ENCODE measurements around the gene ANXA4.
"Not testable (repeated sequence)": the region's sequence is repeated elsewhere in the genome, so short reads cannot be mapped to it uniquely, and the experiment has no call there.

Gene ANXA4

DNA sequence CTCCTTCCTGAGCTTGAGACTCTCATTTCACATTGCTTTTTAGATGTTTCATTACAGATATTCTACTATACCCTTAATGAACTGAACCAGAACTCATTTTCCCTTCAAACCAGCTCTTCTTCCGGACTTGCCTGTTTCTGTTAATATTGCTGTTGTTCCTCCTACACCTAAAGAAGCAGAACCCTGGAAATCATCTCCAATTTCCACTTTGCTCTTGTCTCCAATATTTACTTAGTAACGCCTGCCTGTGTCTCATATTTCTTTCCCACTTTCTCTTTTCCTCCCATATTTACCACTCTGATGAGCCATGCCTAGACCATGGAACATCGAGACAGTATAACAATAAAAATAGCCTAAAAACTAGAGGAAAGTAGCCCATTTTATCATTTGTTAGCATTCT, 69.7 kb downstream of the ANXA4 start:
- Histone ChIP-seq H3K4me1 (ENCODE audit: control insufficient read depth, insufficient read depth, low read length) (peaks cover 6% of the 10 kb centered on the region), H3K9me3 (ENCODE audit: control insufficient read depth, insufficient read depth, low read depth, low read length) (no peaks in the 10 kb centered on the region), H3K27ac (ENCODE audit: low read depth, low read length) (no peak overlapping the region), H3K27me3 (ENCODE audit: control insufficient read depth, insufficient read depth, low read length) (no peaks in the 10 kb centered on the region), H3K9ac (ENCODE audit: low read length) (no peak overlapping the region), H3K36me3 (ENCODE audit: control insufficient read depth, insufficient read depth, low read length) (no peaks in the 10 kb centered on the region), H3K4me3 (ENCODE audit: low read depth, low read length) (no peak overlapping the region)

DNA sequence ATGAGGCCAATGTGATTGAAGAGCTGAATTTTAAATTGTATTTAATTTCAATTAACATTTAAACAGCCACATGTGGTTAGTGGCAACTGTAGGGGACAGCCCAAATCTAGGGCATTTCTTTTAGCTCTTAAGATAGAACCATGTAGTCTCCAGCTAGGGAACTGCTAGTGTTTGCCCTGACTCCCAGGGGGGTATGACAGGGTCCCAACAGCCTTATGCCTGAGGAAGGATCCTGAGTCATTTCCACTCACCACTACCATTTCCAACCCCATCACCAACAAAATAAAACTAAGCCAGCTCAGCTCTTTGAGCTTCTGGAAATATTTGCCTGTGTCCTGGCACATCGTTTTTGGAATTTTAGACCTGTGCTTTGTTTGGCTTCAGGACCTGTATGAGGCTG, 73.8 kb downstream of the ANXA4 start:
- no peaks in the 10 kb centered on the region for H3K27me3 ChIP-seq (ENCODE audit: control insufficient read depth, insufficient read depth, low read length)
- no peaks in the 10 kb centered on the region; the same call in 1 of the 2 replicates for H3K36me3 ChIP-seq (ENCODE audit: control insufficient read depth, insufficient read depth, low read length)
- no peak overlapping the region for H3K4me3 ChIP-seq (ENCODE audit: low read depth, low read length)
- H3K27ac ChIP-seq (ENCODE audit: low read depth, low read length) = no peak overlapping the region
- no peaks in the 10 kb centered on the region for H3K9me3 ChIP-seq (ENCODE audit: control insufficient read depth, insufficient read depth, low read depth, low read length)
- no peak overlapping the region for H3K9ac ChIP-seq (ENCODE audit: low read length)
- H3K4me1 ChIP-seq (ENCODE audit: control insufficient read depth, insufficient read depth, low read length) = peaks cover 10% of the 10 kb centered on the region

DNA sequence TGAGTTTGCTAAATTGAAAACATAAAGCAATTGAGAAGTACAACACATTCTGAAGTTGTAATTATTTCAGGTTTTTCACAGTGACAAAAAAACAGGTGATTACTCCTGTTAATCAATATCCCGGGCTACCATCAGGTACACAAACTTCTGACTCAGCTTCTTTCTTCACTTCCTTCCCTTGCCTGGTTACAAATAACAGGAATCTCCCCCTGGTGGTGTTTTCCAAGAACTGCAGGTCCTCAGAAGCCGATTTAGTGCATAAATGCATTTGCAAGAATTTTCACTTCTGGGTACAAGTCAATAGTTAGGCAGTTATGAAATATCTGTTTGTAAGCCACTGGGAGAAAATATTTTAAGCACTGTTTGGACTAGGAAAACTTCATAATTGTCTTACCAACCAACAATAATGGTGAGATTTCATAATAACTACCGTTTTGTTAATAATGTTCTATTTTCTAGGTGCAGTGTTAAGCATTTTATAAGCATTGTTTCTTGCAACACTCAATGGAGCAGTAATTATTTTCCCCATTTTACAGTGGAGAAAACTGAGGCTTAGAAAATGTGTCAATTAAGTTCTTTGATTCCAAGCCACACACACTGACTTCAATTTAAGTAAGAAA, 75.1 kb downstream of the ANXA4 start:
- no peak overlapping the region for H3K27ac ChIP-seq (ENCODE audit: low read depth, low read length)
- no peak overlapping the region for H3K9ac ChIP-seq (ENCODE audit: low read length)
- H3K36me3 ChIP-seq (ENCODE audit: control insufficient read depth, insufficient read depth, low read length) = peaks cover 3% of the 10 kb centered on the region
- no peaks in the 10 kb centered on the region for H3K9me3 ChIP-seq (ENCODE audit: control insufficient read depth, insufficient read depth, low read depth, low read length)
- peaks cover 10% of the 10 kb centered on the region for H3K4me1 ChIP-seq (ENCODE audit: control insufficient read depth, insufficient read depth, low read length)
- H3K4me3 ChIP-seq (ENCODE audit: low read depth, low read length) = no peak overlapping the region
- H3K27me3 ChIP-seq (ENCODE audit: control insufficient read depth, insufficient read depth, low read length) = no peaks in the 10 kb centered on the region

DNA sequence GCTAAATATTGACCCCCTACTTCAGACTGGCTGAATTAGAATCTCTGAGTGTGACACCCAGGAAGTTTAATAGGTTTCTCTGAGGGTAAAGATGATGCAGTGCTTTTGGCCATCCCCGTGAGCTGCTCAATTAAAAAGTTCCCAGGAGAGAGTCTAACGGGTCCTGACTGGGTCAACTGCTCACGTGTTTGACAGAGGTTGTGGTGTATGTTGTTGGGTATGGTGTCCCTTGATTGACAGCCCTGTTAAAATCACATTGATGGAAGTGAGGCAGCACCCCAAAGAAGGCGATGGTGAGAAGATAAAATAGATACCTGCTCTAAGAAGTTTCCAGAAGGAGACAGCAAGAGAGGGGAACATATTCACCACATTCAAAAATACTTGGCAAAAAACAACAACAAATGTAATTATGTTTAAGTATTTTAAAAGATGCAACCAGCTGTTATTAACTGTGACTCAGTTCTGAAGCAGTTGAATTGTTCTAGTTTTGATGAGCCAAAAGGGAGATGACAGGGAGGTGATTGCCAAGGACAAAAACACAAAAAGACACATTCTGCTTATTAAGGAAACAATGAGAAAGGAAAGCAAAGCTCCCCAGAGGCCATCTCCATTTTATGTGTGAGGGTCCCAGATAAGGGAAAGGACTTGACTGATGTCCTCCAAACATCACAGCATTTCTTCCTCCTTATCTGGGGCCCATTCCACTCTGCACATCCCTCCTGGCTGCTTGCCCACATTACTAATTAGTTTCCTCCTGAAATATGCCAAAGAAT, 76.0 kb downstream of the ANXA4 start:
- Histone ChIP-seq H3K9ac (ENCODE audit: low read length) (no peak overlapping the region), H3K27me3 (ENCODE audit: control insufficient read depth, insufficient read depth, low read length) (no peaks in the 10 kb centered on the region), H3K4me3 (ENCODE audit: low read depth, low read length) (no peak overlapping the region), H3K27ac (ENCODE audit: low read depth, low read length) (no peak overlapping the region), H3K9me3 (ENCODE audit: control insufficient read depth, insufficient read depth, low read depth, low read length) (no peaks in the 10 kb centered on the region), H3K36me3 (ENCODE audit: control insufficient read depth, insufficient read depth, low read length) (peaks cover 3% of the 10 kb centered on the region), H3K4me1 (ENCODE audit: control insufficient read depth, insufficient read depth, low read length) (peaks cover 10% of the 10 kb centered on the region)

DNA sequence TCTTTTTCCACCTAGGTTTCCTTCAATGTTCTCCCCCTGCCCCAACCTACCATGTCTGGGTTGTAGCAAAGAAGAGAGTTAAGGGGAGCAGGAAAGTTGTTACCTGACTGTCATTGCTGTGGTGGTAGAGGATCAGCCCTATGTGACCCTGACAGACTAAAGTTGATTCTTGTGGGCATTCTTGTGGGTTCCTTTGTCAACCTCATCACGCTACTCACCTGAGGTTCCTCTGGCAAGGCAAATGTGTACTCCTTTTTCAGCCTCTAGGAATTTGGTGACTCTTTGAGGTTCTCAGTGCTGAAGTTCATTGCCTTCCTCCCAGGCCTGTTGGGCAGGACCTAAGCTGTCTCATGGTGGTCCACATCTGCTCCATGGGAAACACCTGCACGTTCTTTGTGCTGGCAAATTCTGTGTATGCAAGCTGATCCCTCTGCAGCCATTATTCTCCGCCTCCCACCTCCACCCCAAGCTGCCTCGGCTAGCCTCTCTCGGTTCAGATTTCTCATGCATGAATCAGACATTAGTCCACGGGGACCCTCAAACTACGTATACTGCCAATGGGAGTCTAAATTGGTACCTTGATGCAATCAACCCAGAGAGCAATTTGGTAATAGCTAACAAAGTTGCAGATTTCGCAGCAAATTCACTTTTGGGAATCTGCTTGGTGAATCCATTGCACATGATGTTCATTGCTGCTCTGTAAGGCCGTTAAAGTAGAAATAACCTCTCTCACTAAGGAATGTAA, 86.0 kb downstream of the ANXA4 start:
- H3K36me3 ChIP-seq (ENCODE audit: control insufficient read depth, insufficient read depth, low read length) = peaks cover 12% of the 10 kb centered on the region; the same call in 1 of the 2 replicates
- 0 out of 2 replicates have a peak overlapping the region, but pooled peaks have one; percentile 81 for H3K4me3 ChIP-seq (ENCODE audit: low read depth, low read length)
- no peaks in the 10 kb centered on the region for H3K27me3 ChIP-seq (ENCODE audit: control insufficient read depth, insufficient read depth, low read length)
- no peaks in the 10 kb centered on the region for H3K9me3 ChIP-seq (ENCODE audit: control insufficient read depth, insufficient read depth, low read depth, low read length)
- no peak overlapping the region for H3K27ac ChIP-seq (ENCODE audit: low read depth, low read length)
- H3K4me1 ChIP-seq (ENCODE audit: control insufficient read depth, insufficient read depth, low read length) = peaks cover 4% of the 10 kb centered on the region
- H3K9ac ChIP-seq (ENCODE audit: low read length) = no peak overlapping the region

GRCh38 chr2:69828938-69829255, 87.0 kb downstream of the ANXA4 start:
- H3K9me3 ChIP-seq (ENCODE audit: control insufficient read depth, insufficient read depth, low read depth, low read length) = no peaks in the 10 kb centered on the region
- H3K36me3 ChIP-seq (ENCODE audit: control insufficient read depth, insufficient read depth, low read length) = peaks cover 13% of the 10 kb centered on the region; the same call in 1 of the 2 replicates
- peak overlapping the region; percentile 81 for H3K4me3 ChIP-seq (ENCODE audit: low read depth, low read length)
- peak overlapping the region; percentile 75 for H3K9ac ChIP-seq (ENCODE audit: low read length)
- peaks cover 4% of the 10 kb centered on the region for H3K4me1 ChIP-seq (ENCODE audit: control insufficient read depth, insufficient read depth, low read length)
- H3K27me3 ChIP-seq (ENCODE audit: control insufficient read depth, insufficient read depth, low read length) = no peaks in the 10 kb centered on the region
- H3K27ac ChIP-seq (ENCODE audit: low read depth, low read length) = peak overlapping the region; percentile 64

DNA sequence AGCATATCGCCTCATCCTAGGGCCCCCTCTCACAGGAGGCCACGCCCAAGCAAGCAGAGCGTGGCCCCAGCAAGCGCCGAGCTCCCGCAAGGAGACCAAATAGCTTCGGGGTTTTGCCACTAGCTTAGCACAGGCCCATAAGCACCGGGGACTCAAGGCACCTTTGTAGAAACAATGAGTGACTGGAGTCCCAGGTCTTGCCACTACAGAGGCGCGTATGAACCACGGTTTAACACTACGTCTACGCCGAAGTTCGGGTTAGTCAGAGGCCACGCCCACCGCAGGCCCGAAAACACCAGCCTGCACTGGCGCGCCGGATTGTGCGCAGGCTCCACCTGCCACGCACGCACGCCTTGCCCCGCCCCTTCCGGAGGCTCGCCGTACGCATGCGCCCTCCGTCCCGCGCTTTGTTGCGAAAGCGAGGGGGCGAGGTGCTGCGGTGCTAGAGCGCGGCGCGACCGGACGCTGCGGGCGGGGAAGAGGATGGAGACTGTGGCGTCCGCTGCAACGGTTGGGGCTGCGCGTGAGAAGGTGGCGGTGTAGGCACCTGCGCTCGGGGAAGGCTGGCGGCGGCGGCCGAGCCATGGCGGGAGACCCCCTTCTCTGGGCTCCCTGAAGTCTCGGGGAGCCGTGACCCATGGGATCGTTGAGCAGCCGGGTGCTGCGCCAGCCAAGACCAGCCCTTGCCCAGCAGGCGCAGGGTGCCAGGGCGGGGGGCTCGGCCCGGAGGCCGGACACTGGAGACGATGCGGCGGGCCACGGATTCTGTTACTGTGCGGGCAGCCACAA, 87.5 kb downstream of the ANXA4 start, which contains the start of gene GMCL1:
Gene GMCL1 (plus strand): TSS at position 405 of the 789 bp plus-strand sequence. CDS start 233 bp downstream, at position 638.
- Histone ChIP-seq H3K9ac (ENCODE audit: low read length) (peak within 1 kb of the TSS; percentile 75), H3K4me3 (ENCODE audit: low read depth, low read length) (peak within 1 kb of the TSS; percentile 81), H3K27me3 (ENCODE audit: control insufficient read depth, insufficient read depth, low read length) (no peaks in the 10 kb centered on the region), H3K27ac (ENCODE audit: low read depth, low read length) (peak within 1 kb of the TSS; percentile 64), H3K9me3 (ENCODE audit: control insufficient read depth, insufficient read depth, low read depth, low read length) (no peaks in the 10 kb centered on the region), H3K4me1 (ENCODE audit: control insufficient read depth, insufficient read depth, low read length) (peaks cover 4% of the 10 kb centered on the region), H3K36me3 (ENCODE audit: control insufficient read depth, insufficient read depth, low read length) (peaks cover 13% of the 10 kb centered on the region; the same call in 1 of the 2 replicates)

DNA sequence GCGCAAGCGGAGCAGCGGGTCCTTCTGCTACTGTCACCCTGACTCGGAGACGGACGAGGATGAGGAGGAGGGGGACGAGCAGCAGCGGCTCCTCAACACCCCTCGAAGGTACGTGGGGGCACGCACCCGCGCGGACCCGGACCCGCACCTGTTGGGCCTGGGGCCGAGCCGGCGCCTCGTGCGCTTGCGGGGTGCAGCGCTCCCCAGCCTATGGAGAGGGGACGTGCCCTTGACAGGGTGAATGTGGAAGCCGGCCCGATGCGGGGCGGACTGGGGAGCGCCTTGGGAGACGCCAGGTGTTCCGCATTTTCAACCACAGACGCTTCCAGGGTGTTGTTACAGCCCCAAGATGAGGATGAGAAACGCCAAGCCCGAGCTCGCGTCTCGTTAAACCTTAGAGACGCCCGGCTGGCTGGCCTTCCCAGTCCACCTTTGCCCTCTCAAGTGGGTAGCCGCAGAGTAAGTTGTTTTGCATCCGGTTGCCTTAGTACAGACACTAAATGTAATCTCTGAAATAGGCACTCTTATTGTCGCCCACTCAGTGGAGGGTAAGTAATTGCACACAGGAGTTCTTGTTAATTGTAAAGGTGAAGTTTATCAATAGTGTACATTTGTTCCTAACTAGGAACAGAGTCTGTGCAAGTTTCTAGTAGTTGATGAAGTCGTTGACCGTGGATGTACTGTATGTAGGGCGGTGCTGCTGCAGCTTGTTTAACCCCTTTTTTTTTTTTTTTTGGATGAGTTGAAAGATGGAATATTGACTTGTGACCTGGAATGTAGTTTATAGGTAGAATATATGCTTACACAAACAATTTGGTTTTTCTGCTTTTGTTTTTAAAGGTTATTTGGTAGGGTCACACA, 88.3 kb downstream of the ANXA4 start:
- Histone ChIP-seq H3K9ac (ENCODE audit: low read length) (peak overlapping the region; percentile 75), H3K27ac (ENCODE audit: low read depth, low read length) (no peak overlapping the region), H3K9me3 (ENCODE audit: control insufficient read depth, insufficient read depth, low read depth, low read length) (no peaks in the 10 kb centered on the region), H3K27me3 (ENCODE audit: control insufficient read depth, insufficient read depth, low read length) (no peaks in the 10 kb centered on the region), H3K4me1 (ENCODE audit: control insufficient read depth, insufficient read depth, low read length) (peaks cover 4% of the 10 kb centered on the region), H3K36me3 (ENCODE audit: control insufficient read depth, insufficient read depth, low read length) (peaks cover 13% of the 10 kb centered on the region; the same call in 1 of the 2 replicates), H3K4me3 (ENCODE audit: low read depth, low read length) (peak overlapping the region; percentile 81)

DNA sequence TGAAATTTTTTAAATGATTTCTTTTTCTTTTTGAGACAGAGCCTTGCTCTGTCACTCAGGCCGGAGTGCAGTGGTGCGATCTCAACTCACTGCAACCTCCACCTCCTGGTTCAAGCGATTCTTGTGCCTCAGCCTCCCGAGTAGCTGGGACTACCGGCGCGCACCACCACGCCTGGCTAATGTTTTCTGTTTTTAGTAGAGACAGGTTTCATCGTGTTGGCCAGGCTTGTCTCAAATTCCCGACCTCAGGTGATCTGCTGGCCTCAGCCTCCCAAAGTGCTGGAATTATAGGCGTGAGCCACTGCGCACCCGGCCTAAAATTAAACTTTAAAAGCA, 88.9 kb downstream of the ANXA4 start:
- H3K4me3 ChIP-seq (ENCODE audit: low read depth, low read length) = peak overlapping the region; percentile 81
- peaks cover 13% of the 10 kb centered on the region; the same call in 1 of the 2 replicates for H3K36me3 ChIP-seq (ENCODE audit: control insufficient read depth, insufficient read depth, low read length)
- not testable (repeated sequence) for H3K9me3 ChIP-seq (ENCODE audit: control insufficient read depth, insufficient read depth, low read depth, low read length); H3K27me3 ChIP-seq (ENCODE audit: control insufficient read depth, insufficient read depth, low read length); H3K4me1 ChIP-seq (ENCODE audit: control insufficient read depth, insufficient read depth, low read length); H3K9ac ChIP-seq (ENCODE audit: low read length); H3K27ac ChIP-seq (ENCODE audit: low read depth, low read length)

DNA sequence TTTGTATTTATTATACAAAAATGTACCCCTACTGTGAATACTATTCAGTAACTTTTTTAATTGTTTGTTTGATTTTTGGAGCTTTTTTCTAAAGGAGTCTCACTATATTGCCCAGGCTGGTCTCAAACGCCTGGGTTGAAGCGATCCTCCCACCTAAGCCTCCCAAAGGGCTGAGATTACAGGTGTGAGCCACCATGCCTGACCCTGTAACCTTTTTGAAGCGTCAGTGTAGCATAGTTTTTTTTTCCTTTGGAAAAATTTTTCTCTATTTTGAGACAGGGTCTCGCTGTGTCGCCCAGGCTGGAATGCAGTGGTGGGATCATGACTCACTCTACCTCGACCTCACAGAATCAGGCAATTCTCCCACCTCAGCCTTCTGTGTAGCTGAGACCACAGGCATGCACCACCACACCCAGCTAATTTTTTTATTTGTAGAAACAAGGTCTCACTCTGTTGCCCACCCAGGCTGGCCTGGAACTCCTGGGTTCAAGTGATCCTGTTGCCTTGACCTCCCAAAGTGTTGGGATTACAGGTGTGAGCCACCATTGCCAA, 89.5 kb downstream of the ANXA4 start:
- Histone ChIP-seq H3K27me3 (ENCODE audit: control insufficient read depth, insufficient read depth, low read length) (no peaks in the 10 kb centered on the region), H3K4me3 (ENCODE audit: low read depth, low read length) (no peak overlapping the region), H3K9me3 (ENCODE audit: control insufficient read depth, insufficient read depth, low read depth, low read length) (no peaks in the 10 kb centered on the region), H3K27ac (ENCODE audit: low read depth, low read length) (no peak overlapping the region), H3K36me3 (ENCODE audit: control insufficient read depth, insufficient read depth, low read length) (peaks cover 13% of the 10 kb centered on the region; the same call in 1 of the 2 replicates), H3K9ac (ENCODE audit: low read length) (no peak overlapping the region), H3K4me1 (ENCODE audit: control insufficient read depth, insufficient read depth, low read length) (peaks cover 4% of the 10 kb centered on the region)
